ENCODE results near the gene VGLL2.

DNA sequence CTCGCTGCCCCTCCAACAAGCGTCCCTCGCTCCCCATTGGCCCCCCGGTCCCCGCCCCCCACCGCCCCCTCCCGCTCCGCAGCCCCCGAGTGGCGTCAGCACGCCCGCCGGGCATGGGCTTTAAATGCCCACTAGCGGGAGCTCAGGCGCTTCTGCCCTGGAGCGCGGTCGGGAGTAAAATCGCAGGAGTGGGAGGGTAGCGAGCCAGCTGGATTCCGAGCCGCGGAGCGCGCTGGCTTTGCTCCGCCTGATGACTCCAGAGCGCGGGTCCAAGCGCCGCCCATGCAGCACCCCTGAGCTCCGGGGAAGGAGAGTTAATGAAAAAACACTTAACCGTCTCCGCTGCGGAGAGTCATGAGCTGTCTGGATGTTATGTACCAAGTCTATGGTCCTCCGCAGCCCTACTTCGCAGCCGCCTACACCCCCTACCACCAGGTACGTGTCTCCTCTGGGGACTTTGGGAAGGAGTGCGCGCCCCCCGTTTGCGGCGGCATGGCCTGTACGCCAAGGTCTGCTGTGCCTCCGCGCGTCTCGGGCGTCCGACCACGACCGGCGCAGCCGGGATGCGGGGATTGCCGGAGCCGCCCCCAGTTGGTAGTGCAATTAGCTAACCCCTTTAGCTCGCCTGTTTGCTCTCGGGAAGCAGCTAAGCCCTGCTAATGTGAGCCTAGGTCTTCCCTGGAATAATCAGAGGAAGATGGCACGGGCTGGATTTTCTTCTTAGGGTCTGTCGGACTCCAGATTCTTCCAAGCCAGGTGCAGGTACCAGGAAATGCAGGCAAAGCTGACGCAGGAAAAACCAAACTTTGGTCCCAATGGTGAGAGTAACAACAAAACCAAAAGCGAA lies at the start of gene VGLL2:
- TF ChIP-seq POLR2A (IDR thresholded peaks at IDR 0.05), result no peak
- TF ChIP-seq CTCF (IDR thresholded peaks at IDR 0.05 in 8 of 11, conservative IDR thresholded peaks at IDR 0.05 in 3 of 11), result no peak
- no peak for TF ChIP-seq POLR2AphosphoS5 (IDR thresholded peaks at IDR 0.05)
